C4-2B (cell line): Measurements from ENCODE around the gene ZFYVE9.
"Not testable (repeated sequence)": the region's sequence is repeated elsewhere in the genome, so short reads cannot be mapped to it uniquely, and the experiment has no call there.

Experiments used
- H3K27ac ChIP-seq: fragments of 450-650 bp; 2 replicates; pipeline ENCODE4 v1.5.1; 2017
- CTCF ChIP-seq: fragments of 450-650 bp; conservative IDR thresholded peaks from 2 replicates; pipeline ENCODE4 v1.5.1; 2017; ENCODE audit warnings: mild to moderate bottlenecking
- ZFX ChIP-seq: fragments of 450-650 bp; IDR thresholded peaks from 2 replicates; pipeline ENCODE4 v1.6.1; 2017

Gene ZFYVE9

GRCh38 chr1:52141513-52142219, at the start of gene ZFYVE9:
TSS of gene ZFYVE9 (plus strand) at chr1:52142089. CDS start at chr1:52233207, 91,118 bp downstream.
- H3K27ac ChIP-seq, result peak within 1 kb of the TSS; percentile 92

GRCh38 chr1:52094300-52094699, 47.6 kb upstream of the ZFYVE9 start:
- H3K27ac ChIP-seq, result not testable (repeated sequence)

More at GRCh38 chr1:52141513-52142219, at the start of gene ZFYVE9:
- TF ChIP-seq ZFX (no peak), CTCF (peak; percentile 96)

- no peak overlapping the region for H3K27ac ChIP-seq
- TF ChIP-seq ZFX (no peak), CTCF (no peak)
Measured at GRCh38 chr1:52096216-52096615, 45.7 kb upstream of the ZFYVE9 start.

GRCh38 chr1:52098139-52098871, 43.6 kb upstream of the ZFYVE9 start:
- TF ChIP-seq ZFX, result no peak
- no peak for TF ChIP-seq CTCF
- no peak overlapping the region for H3K27ac ChIP-seq

- no peak overlapping the region for H3K27ac ChIP-seq
- no peak for TF ChIP-seq ZFX
- no peak for TF ChIP-seq CTCF
Measured at GRCh38 chr1:52102336-52103013, 39.4 kb upstream of the ZFYVE9 start.

GRCh38 chr1:52111492-52111891, 30.4 kb upstream of the ZFYVE9 start:
- TF ChIP-seq ZFX (no peak), CTCF (no peak)

GRCh38 chr1:52112489-52112888, 29.4 kb upstream of the ZFYVE9 start:
- H3K27ac ChIP-seq, result no peak overlapping the region
- TF ChIP-seq CTCF (no peak), ZFX (no peak)

More at GRCh38 chr1:52111492-52111891, 30.4 kb upstream of the ZFYVE9 start:
- H3K27ac ChIP-seq, result no peak overlapping the region
